Measurements from ENCODE around the gene THEMIS. TPM values are rescaled to one million over a fixed set of nuclear protein-coding genes. Genes with fewer than 3 reads are reported as not detected.
"Not testable (repeated sequence)": the region's sequence is repeated elsewhere in the genome, so short reads cannot be mapped to it uniquely, and the experiment has no call there.

The THEMIS gene
- total RNA-seq, 1 experiment from 2014 or later = not detected

DNA sequence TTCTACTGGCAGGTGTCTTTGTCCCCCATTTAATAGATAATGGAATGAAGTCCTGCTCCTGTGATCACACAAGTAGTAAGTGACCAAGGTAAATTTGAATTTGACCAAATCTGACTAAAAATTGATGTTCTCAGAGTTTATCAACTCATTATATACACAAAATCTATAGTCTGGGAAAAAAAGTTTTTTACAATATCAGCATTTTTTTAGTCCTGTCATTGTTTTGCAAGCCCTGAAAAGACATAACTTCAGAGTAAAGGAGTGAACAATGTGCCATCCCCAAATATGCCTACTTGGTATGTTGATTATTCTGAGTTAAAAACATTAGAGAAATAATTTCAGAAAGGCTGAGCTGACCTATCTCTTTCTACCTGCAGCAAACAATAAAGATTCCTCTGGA lies 209.7 kb downstream of the THEMIS start:
- H3K27me3 Mint-ChIP-seq (ENCODE audit: insufficient read depth, unreplicated experiment) = no peaks in the 10 kb centered on the region
- no peak overlapping the region for H3K4me3 Mint-ChIP-seq (ENCODE audit: unreplicated experiment)
- H3K4me1 Mint-ChIP-seq (ENCODE audit: low read depth, unreplicated experiment) = no peaks in the 10 kb centered on the region
- H3K9me3 ChIP-seq = no peaks in the 10 kb centered on the region
- TF ChIP-seq CTCF (IDR thresholded peaks at IDR 0.05; ENCODE audit: insufficient read depth in 1 of 2, low read depth in 1 of 2, low read length in 1 of 2, severe bottlenecking in 1 of 2, unreplicated experiment in 1 of 2) = no peak
- ChIA-PET POLR2A (no interaction called here), CTCF (no interaction called here)
- no peaks in the 10 kb centered on the region for H3K36me3 Mint-ChIP-seq (ENCODE audit: insufficient read depth, unreplicated experiment)
- H3K4me1 ChIP-seq = no peaks in the 10 kb centered on the region
- intact Hi-C loops (cut with micrococcal nuclease; ENCODE audit: unreplicated experiment) = loop anchor here (5.0 kb wide), 1 partner anchor 139 kb away; no protein-coding TSS in a partner anchor
- H3K4me3 ChIP-seq (ENCODE audit: low read depth, low read length) = no peak overlapping the region
- no peak overlapping the region for H3K27ac Mint-ChIP-seq (ENCODE audit: unreplicated experiment)
- no peak for DNase-seq
- no peaks in the 10 kb centered on the region for H3K36me3 ChIP-seq (ENCODE audit: control insufficient read depth, insufficient read depth, low read length)
- H3K9me3 Mint-ChIP-seq (ENCODE audit: unreplicated experiment) = no peaks in the 10 kb centered on the region
- BruUV-seq (replicated peaks) = no TSS peak
- no peaks in the 10 kb centered on the region for H3K27me3 ChIP-seq (replicated peaks; ENCODE audit: control insufficient read depth, insufficient read depth, low read length)

GRCh38 chr6:127690588-127690987 lies 210.3 kb downstream of the THEMIS start:
- H3K36me3 ChIP-seq (ENCODE audit: control insufficient read depth, insufficient read depth, low read length) = no peaks in the 10 kb centered on the region
- H3K4me3 ChIP-seq (ENCODE audit: low read depth, low read length) = no peak overlapping the region
- H3K4me1 Mint-ChIP-seq (ENCODE audit: low read depth, unreplicated experiment) = no peaks in the 10 kb centered on the region
- no peak overlapping the region for H3K27ac Mint-ChIP-seq (ENCODE audit: unreplicated experiment)
- BruUV-seq (replicated peaks) = no TSS peak
- H3K9me3 Mint-ChIP-seq (ENCODE audit: unreplicated experiment) = no peaks in the 10 kb centered on the region
- intact Hi-C loops (cut with micrococcal nuclease; ENCODE audit: unreplicated experiment) = loop anchor here (1.0 to 5.0 kb wide), 3 partner anchors 84 to 225 kb away; no protein-coding TSS in a partner anchor
- no peaks in the 10 kb centered on the region for H3K9me3 ChIP-seq
- ChIA-PET POLR2A (no interaction called here), CTCF (interaction anchor here (1.0 kb wide), 1 partner anchor 84 kb away, joined by 4 read pairs; no protein-coding TSS in a partner anchor)
- DNase-seq = no peak
- H3K4me3 Mint-ChIP-seq (ENCODE audit: unreplicated experiment) = no peak overlapping the region
- no peaks in the 10 kb centered on the region for H3K36me3 Mint-ChIP-seq (ENCODE audit: insufficient read depth, unreplicated experiment)
- no peaks in the 10 kb centered on the region for H3K27me3 ChIP-seq (replicated peaks; ENCODE audit: control insufficient read depth, insufficient read depth, low read length)
- no peak for TF ChIP-seq CTCF (IDR thresholded peaks at IDR 0.05; ENCODE audit: insufficient read depth in 1 of 2, low read depth in 1 of 2, low read length in 1 of 2, severe bottlenecking in 1 of 2, unreplicated experiment in 1 of 2)
- H3K4me1 ChIP-seq = no peaks in the 10 kb centered on the region
- H3K27me3 Mint-ChIP-seq (ENCODE audit: insufficient read depth, unreplicated experiment) = no peaks in the 10 kb centered on the region

- H3K36me3 Mint-ChIP-seq (ENCODE audit: insufficient read depth, unreplicated experiment) = no peaks in the 10 kb centered on the region
- intact Hi-C loops (cut with micrococcal nuclease; ENCODE audit: unreplicated experiment) = loop anchor here (1.0 to 5.0 kb wide), 3 partner anchors 84 to 225 kb away; no protein-coding TSS in a partner anchor
- peak; percentile 32 to 47 for TF ChIP-seq CTCF (IDR thresholded peaks at IDR 0.05; ENCODE audit: insufficient read depth in 1 of 2, low read depth in 1 of 2, low read length in 1 of 2, severe bottlenecking in 1 of 2, unreplicated experiment in 1 of 2)
- no peaks in the 10 kb centered on the region for H3K9me3 Mint-ChIP-seq (ENCODE audit: unreplicated experiment)
- Histone ChIP-seq H3K9me3 (no peaks in the 10 kb centered on the region), H3K4me3 (ENCODE audit: low read depth, low read length) (no peak overlapping the region), H3K36me3 (ENCODE audit: control insufficient read depth, insufficient read depth, low read length) (no peaks in the 10 kb centered on the region), H3K4me1 (no peaks in the 10 kb centered on the region), H3K27me3 (replicated peaks; ENCODE audit: control insufficient read depth, insufficient read depth, low read length) (no peaks in the 10 kb centered on the region)
- ChIA-PET POLR2A (no interaction called here), CTCF (interaction anchor here (0.9 to 1.0 kb wide), 2 partner anchors 48 to 84 kb away, joined by 3 to 4 read pairs; no protein-coding TSS in a partner anchor)
- no peaks in the 10 kb centered on the region for H3K4me1 Mint-ChIP-seq (ENCODE audit: low read depth, unreplicated experiment)
- H3K27ac Mint-ChIP-seq (ENCODE audit: unreplicated experiment) = no peak overlapping the region
- no TSS peak for BruUV-seq (replicated peaks)
- no peak for DNase-seq
- no peaks in the 10 kb centered on the region for H3K27me3 Mint-ChIP-seq (ENCODE audit: insufficient read depth, unreplicated experiment)
- no peak overlapping the region for H3K4me3 Mint-ChIP-seq (ENCODE audit: unreplicated experiment)
Measured at GRCh38 chr6:127690092-127690491, 210.8 kb downstream of the THEMIS start.

DNA sequence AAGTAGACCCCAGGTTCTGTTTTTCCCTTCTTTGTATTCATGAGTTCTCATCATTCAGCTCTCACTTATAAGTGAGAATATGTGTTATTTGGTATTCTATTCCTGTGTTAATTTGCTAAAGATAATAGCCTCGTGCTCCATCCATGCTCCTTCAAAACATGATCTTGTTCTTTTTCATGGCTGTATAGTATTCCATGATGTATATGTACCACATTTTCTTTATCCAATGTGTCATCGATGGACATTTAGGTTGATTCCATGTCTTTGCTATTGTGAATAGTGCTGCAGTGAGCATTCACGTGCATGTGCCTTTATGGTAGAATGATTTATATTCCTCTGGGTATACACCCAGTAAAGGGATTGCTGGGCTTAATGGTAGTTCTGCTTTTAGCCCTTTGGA lies 213.4 kb downstream of the THEMIS start:
- H3K9me3 ChIP-seq; H3K27me3 Mint-ChIP-seq (ENCODE audit: insufficient read depth, unreplicated experiment); H3K36me3 Mint-ChIP-seq (ENCODE audit: insufficient read depth, unreplicated experiment); H3K9me3 Mint-ChIP-seq (ENCODE audit: unreplicated experiment); DNase-seq; H3K4me1 ChIP-seq; H3K27me3 ChIP-seq (replicated peaks; ENCODE audit: control insufficient read depth, insufficient read depth, low read length); H3K27ac Mint-ChIP-seq (ENCODE audit: unreplicated experiment); H3K4me3 Mint-ChIP-seq (ENCODE audit: unreplicated experiment); H3K4me1 Mint-ChIP-seq (ENCODE audit: low read depth, unreplicated experiment); POLR2A ChIA-PET; H3K36me3 ChIP-seq (ENCODE audit: control insufficient read depth, insufficient read depth, low read length); intact Hi-C loops (cut with micrococcal nuclease; ENCODE audit: unreplicated experiment); BruUV-seq (replicated peaks); H3K4me3 ChIP-seq (ENCODE audit: low read depth, low read length); CTCF ChIA-PET: not testable (repeated sequence)

All from Caco-2 (cell line).